ENCODE measurements around the gene SLC4A4. TPM values are rescaled to one million over a fixed set of nuclear protein-coding genes. Genes with fewer than 3 reads are reported as not detected.

Gene SLC4A4
- total and polyA plus RNA-seq, 10 of the 15 experiments (the other 5 are each of a cell fraction or from before 2014, with no cell fraction given), result 0.05 to 0.44 (median 0.18) TPM

- TF ChIP-seq PBX3 (IDR thresholded peaks at IDR 0.05; ENCODE audit: insufficient replicate concordance, low read depth, low read length) (no peak), MYB (IDR thresholded peaks at IDR 0.05; ENCODE audit: borderline replicate concordance, low read depth, low read length) (no peak), BMI1 (IDR thresholded peaks at IDR 0.05; ENCODE audit: borderline replicate concordance) (no peak)
These were observed 156.6 kb downstream of the SLC4A4 start (continued) for GRCh38 chr4:71495454-71495853.

DNA sequence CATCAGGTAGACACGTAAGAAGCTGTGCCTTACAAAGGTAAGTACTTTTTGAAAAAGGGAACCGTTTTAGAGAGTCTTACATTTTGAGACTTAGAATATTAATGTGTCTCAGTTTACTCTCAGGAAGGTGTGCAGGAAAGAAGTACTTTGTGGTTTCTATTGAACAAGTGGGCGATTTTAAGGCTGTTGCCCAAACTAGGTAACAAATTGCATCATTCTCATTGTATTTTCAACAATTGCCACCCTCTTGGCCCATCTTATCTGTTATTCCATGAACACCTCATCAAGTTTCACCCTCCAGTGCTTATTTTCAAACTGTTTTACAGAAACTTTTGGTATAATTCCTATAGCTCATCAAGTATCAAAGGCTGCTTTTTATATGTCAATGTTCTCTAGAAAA, 158.3 kb downstream of the SLC4A4 start:
- Histone ChIP-seq H3K9ac (ENCODE audit: control insufficient read depth, insufficient read depth, low read length) (no peak overlapping the region), H3K79me2 (ENCODE audit: control insufficient read depth, insufficient read depth, low read length) (no peaks in the 10 kb centered on the region), H2AFZ (ENCODE audit: control insufficient read depth, low read depth, low read length) (no peak overlapping the region), H3K27me3 (replicated peaks in 1 of 2; ENCODE audit: control insufficient read depth in 2 of 2, insufficient read depth in 2 of 2, low read length in 1 of 2) (no peaks in the 10 kb centered on the region), H3K4me2 (ENCODE audit: control insufficient read depth, insufficient read depth) (no peak overlapping the region), H3K4me3 (no peak overlapping the region), H3K27ac (ENCODE audit: control insufficient read depth, insufficient read depth) (no peak overlapping the region), H3K4me1 (ENCODE audit: control insufficient read depth, insufficient read depth, low read length) (no peaks in the 10 kb centered on the region), H3K9me3 (replicated peaks; ENCODE audit: control insufficient read depth, insufficient read depth, low read length) (no peaks in the 10 kb centered on the region), H4K20me1 (ENCODE audit: control insufficient read depth, insufficient read depth) (no peaks in the 10 kb centered on the region), H3K36me3 (ENCODE audit: control insufficient read depth in 2 of 2, insufficient read depth in 2 of 2, low read length in 1 of 2) (no peaks in the 10 kb centered on the region)
- RAD21 ChIA-PET (ENCODE audit: unreplicated experiment), result no interaction called here
- in situ Hi-C loops (cut with MboI), result no loop called here
- no peak for DNase-seq (ENCODE audit: low read depth, low spot score)
- no peak for ATAC-seq
- no TSS peak for BruUV-seq (replicated peaks)
- intact Hi-C loops (cut with micrococcal nuclease; ENCODE audit: unreplicated experiment), result no loop called here
- FAIRE-seq, result no peak
- TF ChIP-seq HDAC6 (IDR thresholded peaks at IDR 0.05; ENCODE audit: unreplicated experiment), result no peak
- TF ChIP-seq STAT3 (IDR thresholded peaks at IDR 0.05; ENCODE audit: low read depth, low read length), result no peak
- TF ChIP-seq JUNB (IDR thresholded peaks at IDR 0.05), result no peak
- no peak for TF ChIP-seq MEF2A (IDR thresholded peaks at IDR 0.05; ENCODE audit: insufficient read depth, low read depth, low read length)
- CTCF ChIA-PET, result no interaction called here
- 15% methylated on average over 3 of the region's 3 CpGs for WGBS (ENCODE audit: insufficient coverage, insufficient replicate concordance, low lambda C conversion rate, missing lambda C conversion rate)
- POLR2A ChIA-PET, result no interaction called here
- SMC1A ChIA-PET (ENCODE audit: uncharacterized antibody, unreplicated experiment), result no interaction called here

Measured in GM12878 (cell line).